A549 (cell line): ENCODE measurements around the gene PAK4. TPM values are rescaled to one million over a fixed set of nuclear protein-coding genes. Genes with fewer than 3 reads are reported as not detected.
"Not testable (repeated sequence)": the region's sequence is repeated elsewhere in the genome, so short reads cannot be mapped to it uniquely, and the experiment has no call there.

Experiments used
- ATAC-seq, 2 experiments: fragments of 200-7000 bp in 1 of 2; fragments of >200 bp in 1 of 2; cut with Nextera tagmentation in 1 of 2; cut with Tn5 transposase in 1 of 2; 3 replicates each; pipeline versions ENCODE4 v1.8.0 to v1.9.1; 2018 to 2020; ENCODE audit warnings: mild to moderate bottlenecking in 1 of 2, moderate library complexity in 1 of 2
- CTCF ChIA-PET: fragments of 300-600 bp; sonication (Branson Sonifier 250); formaldehyde crosslinking; extraction: SDS; loops from one replicate; lab custom pipeline; 2021; ENCODE audit warnings: antibody characterized with exemption, inconsistent platforms; lab: Yijun Ruan, JAX
- POLR2A ChIA-PET: fragments of 350-600 bp; formaldehyde crosslinking; extraction: SDS; loops from one replicate; lab custom pipeline; 2021; ENCODE audit warnings: antibody characterized with exemption, inconsistent platforms; lab: Yijun Ruan, JAX
- DNase-seq, 2 experiments: peaks; one replicate each; pipeline versions ENCODE4 v3.0.0 to v3.0.0-alpha.2; 2011 to 2016; ENCODE audit warnings: low read depth in 1 of 2, low spot score in 1 of 2
- FAIRE-seq: peaks from 2 replicates; lab custom pipeline; 2011; peaks lifted over from hg19 to GRCh38; lab: Jason Lieb, UNC
- H3K27ac ChIP-seq, 2 experiments: fragments of >200 bp; sonication (Bioruptor Twin); formaldehyde crosslinking; 3 replicates each; pipeline ENCODE4 v1.5.1; 2016 to 2017
- H3K4me1 ChIP-seq: fragments of >200 bp; sonication (Bioruptor Twin); formaldehyde crosslinking; 3 replicates; pipeline ENCODE4 v1.6.1; 2016
- H3K4me2 ChIP-seq: fragments of >200 bp; sonication (Bioruptor Twin); formaldehyde crosslinking; 3 replicates; pipeline ENCODE4 v1.6.1; 2016
- H3K4me3 ChIP-seq: fragments of >200 bp; sonication (Bioruptor Twin); formaldehyde crosslinking; 3 replicates; pipeline ENCODE4 v1.5.1; 2016
- H3K9me3 ChIP-seq: fragments of >200 bp; sonication (Bioruptor Twin); formaldehyde crosslinking; 3 replicates; pipeline ENCODE4 v1.6.1; 2016
- EHF ChIP-seq: fragments of 250-450 bp; sonication (Bioruptor Pico); IDR thresholded peaks from 2 replicates; pipeline ENCODE4 v1.5.0; 2020; ENCODE audit warnings: mild to moderate bottlenecking
- GATA3 ChIP-seq: IDR thresholded peaks from 2 replicates; pipeline ENCODE4 v1.6.1; 2012; ENCODE audit warnings: borderline replicate concordance
- HDAC2 ChIP-seq: fragments of 200-600 bp; sonication (generic); IDR thresholded peaks from 2 replicates; pipeline ENCODE4 v1.6.1; 2016
- HEYL ChIP-seq: fragments of 250-450 bp; sonication (Bioruptor Pico); IDR thresholded peaks from 2 replicates; pipeline ENCODE4 v1.8.0; 2021; ENCODE audit warnings: mild to moderate bottlenecking, moderate library complexity
- KDM1A ChIP-seq: fragments of 200-600 bp; sonication (generic); IDR thresholded peaks from 2 replicates; pipeline ENCODE4 v1.6.1; 2016; ENCODE audit warnings: low read depth, mild to moderate bottlenecking
- MAZ ChIP-seq: fragments of 150-350 bp; IDR thresholded peaks from 2 replicates; pipeline ENCODE4 v1.6.1; 2014; ENCODE audit warnings: antibody characterized with exemption, low read depth, low read length, borderline replicate concordance
- POLR2A ChIP-seq: IDR thresholded peaks from 2 replicates; pipeline ENCODE4 v1.6.1; 2012; ENCODE audit warnings: mild to moderate bottlenecking, low read length
- RAD21 ChIP-seq, 2 experiments: fragments of >200 bp in 1 of 2; sonication (Bioruptor Twin) in 1 of 2; formaldehyde crosslinking in 1 of 2; IDR thresholded peaks in 1 of 2; conservative IDR thresholded peaks in 1 of 2; 2 replicates in 1 of 2; 3 replicates in 1 of 2; pipeline ENCODE4 v1.6.1; 2012 to 2018; ENCODE audit warnings: inconsistent platforms in 1 of 2
- SREBF2 ChIP-seq: fragments of 450-650 bp; IDR thresholded peaks from 2 replicates; pipeline ENCODE4 v1.6.1; 2014; ENCODE audit warnings: mild to moderate bottlenecking, moderate library complexity
- WGBS: methylation state at CpG from one replicate; pipeline ENCODE4 v1.1.6; 2017; ENCODE audit errors: missing lambda C conversion rate; 5-methylcytosine and 5-hydroxymethylcytosine counted together
- polyA plus RNA-seq, 4 experiments: library from polyadenylated mRNA; depleted of rRNA in 3 of 4; stranded (reverse); fragments of >200 nt; fragmentation: RNase III in 1 of 4; extraction: RNeasy Plus Mini Kit Qiagen cat#74134 plus additional on column Dnase treatment in 1 of 4; gene quantifications; 2 replicates in 3 of 4; 3 replicates in 1 of 4; pipeline ENCODE4 v1.2.3, GENCODE V29; 2011 to 2017
- TF ChIP-seq, protein P1 (sequence below): fragments of >200 bp; sonication (Bioruptor Twin); formaldehyde crosslinking; IDR thresholded peaks from 3 replicates; pipeline ENCODE4 v1.5.1; 2016
- TF ChIP-seq, protein P2 (sequence below): IDR thresholded peaks from 2 replicates; pipeline ENCODE4 v1.6.1; 2012

The PAK4 gene
- polyA plus RNA-seq, 2 of the 4 experiments (the other 2 are of a cell fraction): 42.9 to 84.2 TPM

DNA sequence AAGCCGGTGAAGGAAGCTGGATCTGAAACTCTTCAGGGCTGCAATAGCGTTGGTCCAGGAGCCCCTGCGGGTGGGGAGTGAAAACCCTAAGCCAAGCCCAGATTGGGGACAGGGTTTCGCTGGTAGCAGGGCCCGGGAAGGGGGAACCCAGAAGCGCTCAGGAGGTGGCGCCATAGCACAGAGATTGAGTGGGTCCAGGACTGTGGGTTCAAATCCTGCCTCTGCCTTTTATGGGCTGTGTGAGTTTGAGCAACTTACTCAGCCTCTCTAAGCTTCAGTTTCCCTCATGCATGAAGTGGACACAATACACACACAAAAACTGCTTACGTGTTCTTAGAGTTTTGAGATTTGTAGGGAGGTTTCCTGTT is 86.8 kb downstream of the PAK4 start (continued):
- TF ChIP-seq, protein P1, sequence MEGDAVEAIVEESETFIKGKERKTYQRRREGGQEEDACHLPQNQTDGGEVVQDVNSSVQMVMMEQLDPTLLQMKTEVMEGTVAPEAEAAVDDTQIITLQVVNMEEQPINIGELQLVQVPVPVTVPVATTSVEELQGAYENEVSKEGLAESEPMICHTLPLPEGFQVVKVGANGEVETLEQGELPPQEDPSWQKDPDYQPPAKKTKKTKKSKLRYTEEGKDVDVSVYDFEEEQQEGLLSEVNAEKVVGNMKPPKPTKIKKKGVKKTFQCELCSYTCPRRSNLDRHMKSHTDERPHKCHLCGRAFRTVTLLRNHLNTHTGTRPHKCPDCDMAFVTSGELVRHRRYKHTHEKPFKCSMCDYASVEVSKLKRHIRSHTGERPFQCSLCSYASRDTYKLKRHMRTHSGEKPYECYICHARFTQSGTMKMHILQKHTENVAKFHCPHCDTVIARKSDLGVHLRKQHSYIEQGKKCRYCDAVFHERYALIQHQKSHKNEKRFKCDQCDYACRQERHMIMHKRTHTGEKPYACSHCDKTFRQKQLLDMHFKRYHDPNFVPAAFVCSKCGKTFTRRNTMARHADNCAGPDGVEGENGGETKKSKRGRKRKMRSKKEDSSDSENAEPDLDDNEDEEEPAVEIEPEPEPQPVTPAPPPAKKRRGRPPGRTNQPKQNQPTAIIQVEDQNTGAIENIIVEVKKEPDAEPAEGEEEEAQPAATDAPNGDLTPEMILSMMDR: peak; percentile 84

DNA sequence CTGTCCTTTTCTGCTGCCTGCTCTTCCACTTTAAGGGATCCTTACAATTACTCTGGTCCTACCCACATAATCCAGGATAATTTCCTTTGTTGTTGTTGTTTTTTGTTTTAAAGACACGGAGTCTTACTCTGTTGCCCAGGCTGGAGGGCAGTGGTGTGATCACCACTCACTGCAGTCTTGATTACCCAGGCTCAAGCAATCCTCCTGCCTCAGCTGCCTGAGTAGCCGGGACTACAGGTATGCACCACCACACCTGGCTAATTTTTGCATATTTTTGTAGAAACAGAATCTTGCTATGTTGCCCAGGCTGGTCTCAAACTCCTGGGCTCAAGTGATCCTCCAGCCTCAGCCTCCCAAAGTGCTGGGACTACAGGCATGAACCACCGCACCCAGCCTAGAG is 89.7 kb downstream of the PAK4 start:
- H3K9me3 ChIP-seq: peaks cover 21% of the 10 kb centered on the region
- H3K4me1 ChIP-seq, POLR2A ChIA-PET, H3K4me2 ChIP-seq, H3K27ac ChIP-seq, ATAC-seq, DNase-seq, FAIRE-seq, H3K4me3 ChIP-seq: not testable (repeated sequence)
- CTCF ChIA-PET: interaction anchor here (0.6 to 8.0 kb wide), 13 partner anchors 10 to 755 kb away, joined by 3 to 78 read pairs (median 3); partner anchors contain the start of genes PSMC4 and SYCN
- 35% methylated on average over 3 of the region's 3 CpGs for WGBS

DNA sequence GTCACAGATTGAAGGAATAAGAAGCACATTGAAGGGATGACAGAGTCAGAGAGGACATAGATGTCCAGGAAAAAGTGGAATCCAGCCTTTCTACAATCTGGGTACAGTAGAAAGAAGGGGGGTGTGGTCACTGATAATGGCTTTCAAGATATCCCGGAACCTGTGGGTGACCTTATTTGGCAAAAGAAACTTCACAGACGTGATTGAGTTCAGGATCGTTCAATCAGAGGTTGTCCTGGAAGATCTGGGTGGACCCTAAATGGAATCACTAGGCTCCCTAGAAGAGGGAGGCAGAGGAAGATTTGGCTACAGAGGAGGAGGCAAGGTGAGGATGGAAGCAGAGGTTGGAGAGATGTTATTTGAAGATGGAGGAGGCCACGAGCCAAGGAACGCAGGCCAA is 91.5 kb downstream of the PAK4 start:
- WGBS: 70% methylated on average over 5 of the region's 5 CpGs
- no peak for FAIRE-seq
- CTCF ChIA-PET: interaction anchor here (0.9 to 8.0 kb wide), 7 partner anchors 8 to 110 kb away, joined by 3 to 78 read pairs (median 4); partner anchors contain the start of gene SYCN

DNA sequence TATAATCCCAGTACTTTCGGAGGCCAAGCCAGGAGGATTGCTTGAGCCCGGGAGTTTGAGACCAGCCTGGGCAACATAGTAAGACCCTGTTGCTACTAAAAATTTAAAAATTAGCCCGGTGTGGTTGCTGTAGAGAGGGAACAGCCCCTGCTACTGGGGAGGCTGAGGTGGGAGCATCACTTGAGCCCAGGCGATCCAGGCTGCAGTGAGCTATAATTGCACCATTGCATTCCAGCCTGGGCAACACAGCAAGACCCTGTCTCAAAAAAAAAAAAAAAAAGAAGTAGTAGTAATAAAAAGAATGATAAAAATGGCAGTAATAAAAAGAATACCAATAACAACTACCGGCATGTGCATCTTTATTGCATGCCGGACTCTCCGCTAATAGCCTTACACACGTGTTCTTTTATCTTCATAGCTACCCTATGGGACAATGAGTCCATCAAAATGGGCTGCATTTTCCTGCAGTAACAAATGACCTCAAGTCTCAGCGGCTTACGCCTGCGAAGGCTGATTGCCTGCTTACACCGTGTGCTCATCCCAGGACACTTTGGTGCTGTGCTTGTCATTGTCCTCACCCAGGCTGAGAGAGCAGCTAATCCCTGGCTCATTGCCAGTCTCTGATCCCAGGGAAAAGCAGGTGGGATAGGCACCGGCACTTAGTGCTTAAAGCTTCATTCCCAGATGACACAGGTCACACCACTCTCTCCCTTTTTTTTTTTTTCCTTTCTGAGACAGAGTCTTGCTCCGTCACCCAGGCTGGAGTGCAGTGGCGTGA is 92.8 kb downstream of the PAK4 start:
- Histone ChIP-seq H3K4me1 (no peaks in the 10 kb centered on the region), H3K27ac (no peak overlapping the region), H3K4me3 (no peak overlapping the region), H3K9me3 (peaks cover 21% of the 10 kb centered on the region)
- FAIRE-seq: no peak
- ChIA-PET CTCF (interaction anchor here (0.6 to 8.0 kb wide), 8 partner anchors 15 to 856 kb away, joined by 3 to 78 read pairs (median 3); no protein-coding TSS in a partner anchor), POLR2A (no interaction called here)
- no peak for DNase-seq
- 60% methylated on average over 15 of the region's 15 CpGs for WGBS
- TF ChIP-seq EHF (CRISPR knock-in tag) (no peak), HEYL (no peak), GATA3 (no peak), KDM1A (no peak)
- TF ChIP-seq, all 56 proteins: peak for 0
- ATAC-seq: no peak
- H3K4me2 ChIP-seq: no peak overlapping the region

More for the DNA sequence above, 91.5 kb downstream of the PAK4 start:
- no peak overlapping the region for H3K4me3 ChIP-seq
- H3K4me1 ChIP-seq: no peaks in the 10 kb centered on the region
- DNase-seq: no peak
- no peak overlapping the region for H3K27ac ChIP-seq
- TF ChIP-seq, protein P2, sequence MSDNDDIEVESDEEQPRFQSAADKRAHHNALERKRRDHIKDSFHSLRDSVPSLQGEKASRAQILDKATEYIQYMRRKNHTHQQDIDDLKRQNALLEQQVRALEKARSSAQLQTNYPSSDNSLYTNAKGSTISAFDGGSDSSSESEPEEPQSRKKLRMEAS: no peak
- TF ChIP-seq HDAC2 (no peak), MAZ (no peak), POLR2A (no peak), SREBF2 (no peak)
- TF ChIP-seq, all 56 proteins: peak for 0
- no peak for ATAC-seq
- POLR2A ChIA-PET: no interaction called here
- H3K4me2 ChIP-seq: no peak overlapping the region
- peaks cover 21% of the 10 kb centered on the region for H3K9me3 ChIP-seq

DNA sequence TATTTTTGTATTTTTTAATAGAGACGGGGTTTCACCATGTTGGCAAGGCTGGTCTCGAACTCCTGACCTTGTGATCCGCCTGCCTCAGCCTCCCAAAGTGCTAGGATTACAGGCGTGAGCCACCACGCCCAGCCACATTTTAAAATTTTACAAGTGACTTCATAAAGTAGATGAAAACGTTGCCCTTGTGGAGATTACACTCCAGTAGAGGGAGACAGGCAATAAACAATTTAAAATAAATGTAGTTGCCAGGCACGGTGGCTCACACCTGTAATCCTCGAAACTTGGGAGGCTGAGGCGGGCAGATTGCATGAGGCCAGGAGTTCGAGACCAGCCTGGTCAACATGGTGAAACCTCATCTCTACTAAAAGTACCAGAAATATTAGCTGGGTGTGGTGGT is 93.5 kb downstream of the PAK4 start:
- H3K9me3 ChIP-seq: peaks cover 21% of the 10 kb centered on the region
- WGBS: 8% methylated on average over 10 of the region's 10 CpGs
- H3K4me3 ChIP-seq, DNase-seq, H3K4me1 ChIP-seq, H3K27ac ChIP-seq, ATAC-seq, POLR2A ChIA-PET, H3K4me2 ChIP-seq: not testable (repeated sequence)
- CTCF ChIA-PET: interaction anchor here (0.8 to 8.0 kb wide), 4 partner anchors 18 to 167 kb away, joined by 3 to 78 read pairs (median 6); no protein-coding TSS in a partner anchor
- peak; percentile 13 for FAIRE-seq
- TF ChIP-seq RAD21 (conservative IDR thresholded peaks at IDR 0.05 in 1 of 2, IDR thresholded peaks at IDR 0.05 in 1 of 2): peak; percentile 19 to 46; a peak in 2 of 5 replicates
